ENCODE data around the gene SMYD2. TPM values are rescaled to one million over a fixed set of nuclear protein-coding genes. Genes with fewer than 3 reads are reported as not detected.

The SMYD2 gene
- total RNA-seq, 2 donors from 2014 or later, result 21.8 to 23.0 TPM

- Histone ChIP-seq H3K27ac (no peak overlapping the region), H3K4me3 (no peak overlapping the region), H3K27me3 (no peaks in the 10 kb centered on the region), H3K9me3 (no peaks in the 10 kb centered on the region), H3K4me1 (no peaks in the 10 kb centered on the region), H3K9ac (ENCODE audit: low read depth in 2 of 2, low read length in 2 of 2) (no peak overlapping the region), H3K36me3 (no peaks in the 10 kb centered on the region)
- no peak for DNase-seq
- TF ChIP-seq CTCF (IDR thresholded peaks at IDR 0.05), result no peak
- intact Hi-C loops (cut with DNase I), result no loop called here
Measured at GRCh38 chr1:214351551-214352277, 70.8 kb downstream of the SMYD2 start.

GRCh38 chr1:214352838-214353237 lies 71.9 kb downstream of the SMYD2 start:
- Histone ChIP-seq H3K4me1 (no peaks in the 10 kb centered on the region), H3K4me3 (no peak overlapping the region), H3K9me3 (no peaks in the 10 kb centered on the region), H3K27ac (no peak overlapping the region), H3K36me3 (no peaks in the 10 kb centered on the region), H3K27me3 (no peaks in the 10 kb centered on the region), H3K9ac (ENCODE audit: low read depth in 2 of 2, low read length in 2 of 2) (no peak overlapping the region)
- TF ChIP-seq CTCF (IDR thresholded peaks at IDR 0.05), result no peak
- intact Hi-C loops (cut with DNase I), result no loop called here
- DNase-seq, result no peak

- Histone ChIP-seq H3K9me3 (no peaks in the 10 kb centered on the region), H3K27me3 (no peaks in the 10 kb centered on the region), H3K9ac (ENCODE audit: low read depth in 2 of 2, low read length in 2 of 2) (no peak overlapping the region), H3K27ac (no peak overlapping the region), H3K36me3 (no peaks in the 10 kb centered on the region), H3K4me3 (no peak overlapping the region), H3K4me1 (no peaks in the 10 kb centered on the region)
- intact Hi-C loops (cut with DNase I), result no loop called here
- DNase-seq, result no peak
- TF ChIP-seq CTCF (IDR thresholded peaks at IDR 0.05), result no peak
Measured at GRCh38 chr1:214354440-214355148, 73.6 kb downstream of the SMYD2 start.

- no peaks in the 10 kb centered on the region for H3K36me3 ChIP-seq
- DNase-seq, result no peak
- H3K9ac ChIP-seq (ENCODE audit: low read depth in 2 of 2, low read length in 2 of 2), result no peak overlapping the region
- H3K4me3 ChIP-seq, result no peak overlapping the region
- intact Hi-C loops (cut with DNase I), result no loop called here
- no peak for TF ChIP-seq CTCF (IDR thresholded peaks at IDR 0.05)
- H3K4me1 ChIP-seq, result no peaks in the 10 kb centered on the region
- no peak overlapping the region for H3K27ac ChIP-seq
- H3K27me3 ChIP-seq, result no peaks in the 10 kb centered on the region
- H3K9me3 ChIP-seq, result no peaks in the 10 kb centered on the region
Measured at GRCh38 chr1:214360116-214360515, 79.2 kb downstream of the SMYD2 start.

- Histone ChIP-seq H3K4me3 (no peak overlapping the region), H3K4me1 (no peaks in the 10 kb centered on the region), H3K36me3 (no peaks in the 10 kb centered on the region), H3K27ac (no peak overlapping the region), H3K9ac (ENCODE audit: low read depth in 2 of 2, low read length in 2 of 2) (no peak overlapping the region), H3K9me3 (no peaks in the 10 kb centered on the region), H3K27me3 (no peaks in the 10 kb centered on the region)
- no peak for TF ChIP-seq CTCF (IDR thresholded peaks at IDR 0.05)
- intact Hi-C loops (cut with DNase I), result no loop called here
- no peak for DNase-seq
Measured at GRCh38 chr1:214360525-214361164, 79.7 kb downstream of the SMYD2 start.
